Loucy (cell line): ENCODE results near the gene LRRC42.

Experiments
- H2AFZ ChIP-seq: fragments of 200-600 bp; sonication (generic); 2 replicates; pipeline ENCODE4 v1.6.0; 2016; ENCODE audit warnings: antibody characterized with exemption, mild to moderate bottlenecking, low read length, moderate library complexity
- H3F3A ChIP-seq: fragments of 200-600 bp; 2 replicates; pipeline ENCODE4 v1.6.0; 2016; ENCODE audit warnings: antibody characterized with exemption, low read depth, mild to moderate bottlenecking
- H3K27me3 ChIP-seq: fragments of 200-600 bp; sonication (generic); 2 replicates; pipeline ENCODE4 v1.6.1; 2014; ENCODE audit warnings: low read length, mild to moderate bottlenecking; ENCODE audit not compliant: insufficient read depth, poor library complexity, severe bottlenecking
- H3K36me3 ChIP-seq: fragments of 200-600 bp; sonication (generic); 2 replicates; pipeline ENCODE4 v1.6.1; 2016; ENCODE audit warnings: low read length; ENCODE audit not compliant: insufficient read depth
- H3K4me1 ChIP-seq: fragments of 200-600 bp; sonication (generic); 2 replicates; pipeline ENCODE4 v1.5.1; 2014; ENCODE audit warnings: low read length, mild to moderate bottlenecking; ENCODE audit not compliant: insufficient read depth, poor library complexity, severe bottlenecking
- H3K4me2 ChIP-seq: fragments of 200-600 bp; sonication (generic); 2 replicates; pipeline ENCODE4 v1.6.0; 2014; ENCODE audit warnings: antibody characterized with exemption, low read length, low read depth, mild to moderate bottlenecking; ENCODE audit not compliant: poor library complexity, severe bottlenecking
- H3K4me3 ChIP-seq: fragments of 200-600 bp; sonication (generic); 2 replicates; pipeline ENCODE4 v1.5.1; 2014; ENCODE audit warnings: low read length, mild to moderate bottlenecking, mixed read lengths; ENCODE audit not compliant: poor library complexity, severe bottlenecking
- H3K79me2 ChIP-seq: fragments of 200-600 bp; sonication (generic); 2 replicates; pipeline ENCODE4 v1.6.1; 2014; ENCODE audit warnings: low read length; ENCODE audit not compliant: insufficient read depth
- H3K9ac ChIP-seq: fragments of 200-600 bp; sonication (generic); 2 replicates; pipeline ENCODE4 v1.6.0; 2014; ENCODE audit warnings: mild to moderate bottlenecking, low read depth, low read length, moderate library complexity; ENCODE audit not compliant: poor library complexity, severe bottlenecking
- H3K9me2 ChIP-seq: fragments of 200-600 bp; sonication (generic); replicated peaks from 2 replicates; pipeline ENCODE4 v1.6.1; 2016; ENCODE audit warnings: low read depth, low read length, mixed read lengths
- H3K9me3 ChIP-seq: fragments of 200-600 bp; sonication (generic); 2 replicates; pipeline ENCODE4 v1.6.1; 2014; ENCODE audit warnings: mild to moderate bottlenecking, antibody characterized with exemption, low read length, low read depth; ENCODE audit not compliant: insufficient read depth
- H4K20me1 ChIP-seq: fragments of 200-600 bp; sonication (generic); 2 replicates; pipeline ENCODE4 v1.6.0; 2014; ENCODE audit warnings: antibody characterized with exemption, low read length, mild to moderate bottlenecking; ENCODE audit not compliant: insufficient read depth, poor library complexity, severe bottlenecking
- EZH2phosphoT487 ChIP-seq: fragments of 200-600 bp; IDR thresholded peaks from 2 replicates; pipeline ENCODE4 v1.6.1; 2018; ENCODE audit warnings: antibody characterized with exemption, mild to moderate bottlenecking, moderate library complexity, borderline replicate concordance
- TF ChIP-seq, protein P1 (sequence below): fragments of 200-600 bp; sonication (generic); conservative IDR thresholded peaks from 2 replicates; pipeline ENCODE4 v1.5.1; 2014; ENCODE audit warnings: mild to moderate bottlenecking, antibody characterized with exemption, low read length

Gene LRRC42

GRCh38 chr1:53945433-53946251, 508 bp upstream of the LRRC42 start, which contains the start of gene IFT25:
Gene IFT25, minus strand, starts transcription at chr1:53945699. Its CDS starts 5,617 bp downstream, at chr1:53940082.
- peaks cover 7% of the 10 kb centered on the region for H4K20me1 ChIP-seq
- TF ChIP-seq, protein P1, sequence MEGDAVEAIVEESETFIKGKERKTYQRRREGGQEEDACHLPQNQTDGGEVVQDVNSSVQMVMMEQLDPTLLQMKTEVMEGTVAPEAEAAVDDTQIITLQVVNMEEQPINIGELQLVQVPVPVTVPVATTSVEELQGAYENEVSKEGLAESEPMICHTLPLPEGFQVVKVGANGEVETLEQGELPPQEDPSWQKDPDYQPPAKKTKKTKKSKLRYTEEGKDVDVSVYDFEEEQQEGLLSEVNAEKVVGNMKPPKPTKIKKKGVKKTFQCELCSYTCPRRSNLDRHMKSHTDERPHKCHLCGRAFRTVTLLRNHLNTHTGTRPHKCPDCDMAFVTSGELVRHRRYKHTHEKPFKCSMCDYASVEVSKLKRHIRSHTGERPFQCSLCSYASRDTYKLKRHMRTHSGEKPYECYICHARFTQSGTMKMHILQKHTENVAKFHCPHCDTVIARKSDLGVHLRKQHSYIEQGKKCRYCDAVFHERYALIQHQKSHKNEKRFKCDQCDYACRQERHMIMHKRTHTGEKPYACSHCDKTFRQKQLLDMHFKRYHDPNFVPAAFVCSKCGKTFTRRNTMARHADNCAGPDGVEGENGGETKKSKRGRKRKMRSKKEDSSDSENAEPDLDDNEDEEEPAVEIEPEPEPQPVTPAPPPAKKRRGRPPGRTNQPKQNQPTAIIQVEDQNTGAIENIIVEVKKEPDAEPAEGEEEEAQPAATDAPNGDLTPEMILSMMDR: no peak
- TF ChIP-seq EZH2phosphoT487: no peak
- H3K36me3 ChIP-seq: no peaks in the 10 kb centered on the region
- H3K27me3 ChIP-seq: no peaks in the 10 kb centered on the region
- H3F3A ChIP-seq: peaks cover 4% of the 10 kb centered on the region; the same call in 1 of the 2 replicates
- no peaks in the 10 kb centered on the region for H3K9me2 ChIP-seq
- peak within 1 kb of the TSS; percentile 94 for H2AFZ ChIP-seq
- no peaks in the 10 kb centered on the region for H3K9me3 ChIP-seq
- peak within 1 kb of the TSS; percentile 93 for H3K4me2 ChIP-seq
- peaks cover 61% of the 10 kb centered on the region for H3K4me1 ChIP-seq
- peaks cover 75% of the 10 kb centered on the region for H3K79me2 ChIP-seq
- H3K9ac ChIP-seq: peak within 1 kb of the TSS; percentile 84
- peak within 1 kb of the TSS; percentile 90 for H3K4me3 ChIP-seq

GRCh38 chr1:53947172-53947907, 1.2 kb downstream of the LRRC42 start:
- Histone ChIP-seq H3K79me2 (peaks cover 65% of the 10 kb centered on the region), H3K9ac (peak overlapping the region; percentile 84), H3K4me3 (peak overlapping the region; percentile 90), H3K36me3 (peaks cover 6% of the 10 kb centered on the region; the same call in 1 of the 2 replicates), H3K9me3 (no peaks in the 10 kb centered on the region), H3K4me1 (peaks cover 57% of the 10 kb centered on the region), H2AFZ (no peak overlapping the region), H3K27me3 (no peaks in the 10 kb centered on the region), H3K9me2 (no peaks in the 10 kb centered on the region), H3F3A (peaks cover 4% of the 10 kb centered on the region; the same call in 1 of the 2 replicates), H3K4me2 (peak overlapping the region; percentile 93), H4K20me1 (peaks cover 2% of the 10 kb centered on the region)
- TF ChIP-seq, protein P1: no peak
- TF ChIP-seq EZH2phosphoT487: no peak

- Histone ChIP-seq H3F3A (no peaks in the 10 kb centered on the region), H3K27me3 (no peaks in the 10 kb centered on the region), H3K9me3 (no peaks in the 10 kb centered on the region), H2AFZ (no peak overlapping the region), H3K9me2 (no peaks in the 10 kb centered on the region), H3K4me1 (peaks cover 48% of the 10 kb centered on the region), H3K79me2 (peaks cover 57% of the 10 kb centered on the region), H4K20me1 (peaks cover 1% of the 10 kb centered on the region), H3K4me2 (peak overlapping the region; percentile 93), H3K4me3 (peak overlapping the region; percentile 9), H3K36me3 (peaks cover 11% of the 10 kb centered on the region; the same call in 1 of the 2 replicates), H3K9ac (peak overlapping the region; percentile 84)
- TF ChIP-seq, protein P1: no peak
- no peak for TF ChIP-seq EZH2phosphoT487
Measured at GRCh38 chr1:53948291-53948690, 2.1 kb downstream of the LRRC42 start.
